ENCODE measurements around the gene OR10A4.
"Not testable (repeated sequence)": the region's sequence is repeated elsewhere in the genome, so short reads cannot be mapped to it uniquely, and the experiment has no call there.

OR10A4 gene

GRCh38 chr11:6876325-6876724 is at the start of gene OR10A4:
OR10A4 (plus strand) TSS chr11:6876625; CDS start chr11:6876648, 23 bp downstream.
- no peak for DNase-seq

- no peak for DNase-seq
Measured at GRCh38 chr11:6828103-6828502, 48.3 kb upstream of the OR10A4 start.

- DNase-seq, result no peak
Measured at GRCh38 chr11:6833356-6833755, 43.1 kb upstream of the OR10A4 start.

GRCh38 chr11:6834021-6834420 is 42.4 kb upstream of the OR10A4 start:
- no peak for DNase-seq

GRCh38 chr11:6841694-6842093 is 34.7 kb upstream of the OR10A4 start:
- no peak for DNase-seq

GRCh38 chr11:6843670-6844069 is 32.8 kb upstream of the OR10A4 start:
- no peak for DNase-seq

GRCh38 chr11:6844356-6844755 is 32.1 kb upstream of the OR10A4 start:
- no peak for DNase-seq

- no peak for DNase-seq
Measured at GRCh38 chr11:6845383-6845782, 31.0 kb upstream of the OR10A4 start, which contains the start of gene OR10A5. OR10A5 (plus strand) TSS chr11:6845683; CDS start chr11:6845683, 0 bp downstream.

- no peak for DNase-seq
Measured at GRCh38 chr11:6850526-6850925, 25.9 kb upstream of the OR10A4 start.

- DNase-seq, result not testable (repeated sequence)
Measured at GRCh38 chr11:6854801-6855200, 21.6 kb upstream of the OR10A4 start.

- DNase-seq, result no peak
Measured at GRCh38 chr11:6855971-6856541, 20.4 kb upstream of the OR10A4 start.

- DNase-seq, result no peak
Measured at GRCh38 chr11:6856871-6857270, 19.6 kb upstream of the OR10A4 start.

- DNase-seq, result no peak
Measured at GRCh38 chr11:6862961-6863360, 13.5 kb upstream of the OR10A4 start, which contains the start of gene OR10A2. OR10A2 (plus strand) TSS chr11:6863057; CDS start chr11:6869755, 6,698 bp downstream.

GRCh38 chr11:6864438-6864837 is 12.0 kb upstream of the OR10A4 start:
- DNase-seq, result no peak

- no peak for DNase-seq
Measured at GRCh38 chr11:6871278-6871677, 5.1 kb upstream of the OR10A4 start.

GRCh38 chr11:6875761-6876160 is 664 bp upstream of the OR10A4 start:
- no peak for DNase-seq

- no peak for DNase-seq
Measured at GRCh38 chr11:6876914-6877313, 489 bp downstream of the OR10A4 start.

- DNase-seq, result no peak
Measured at GRCh38 chr11:6882751-6883150, 6.3 kb downstream of the OR10A4 start.

GRCh38 chr11:6887711-6888110 is 11.3 kb downstream of the OR10A4 start:
- not testable (repeated sequence) for DNase-seq

GRCh38 chr11:6888830-6889229 is 12.4 kb downstream of the OR10A4 start:
- no peak for DNase-seq

GRCh38 chr11:6889835-6890234 is 13.4 kb downstream of the OR10A4 start:
- no peak for DNase-seq

- DNase-seq, result no peak
Measured at GRCh38 chr11:6892400-6892799, 16.0 kb downstream of the OR10A4 start, which contains the start of gene OR2D2. OR2D2 (minus strand) TSS chr11:6892500; CDS start chr11:6892500, 0 bp downstream.

- no peak for DNase-seq
Measured at GRCh38 chr11:6894097-6894496, 17.7 kb downstream of the OR10A4 start.

GRCh38 chr11:6895010-6895409 is 18.6 kb downstream of the OR10A4 start:
- DNase-seq, result no peak

- DNase-seq, result no peak
Measured at GRCh38 chr11:6898911-6899310, 22.5 kb downstream of the OR10A4 start.
